HCT116 (cell line): ENCODE measurements around the gene KIRREL3. TPM values are rescaled to one million over a fixed set of nuclear protein-coding genes. Genes with fewer than 3 reads are reported as not detected.

Source experiments
- ATAC-seq: fragments of 200-7000 bp; cut with Tn5 transposase; 2 replicates; pipeline ENCODE4 v1.9.1; 2020; ENCODE audit warnings: mild to moderate bottlenecking, moderate library complexity
- BruUV-seq: library from RNA; stranded (reverse); fragments of 400-500 nt; replicated peaks from 2 replicates; lab custom pipeline; 2021; lab: Mats Ljungman, UMichigan
- CTCF ChIA-PET: fragments of 300-600 bp; sonication (Branson Sonifier 250); formaldehyde crosslinking; loops from one replicate; lab custom pipeline; 2021; ENCODE audit warnings: antibody characterized with exemption; lab: Charles Lee
- POLR2A ChIA-PET: fragments of 300-600, 350-600 bp; sonication (Branson Sonifier 250); formaldehyde crosslinking; loops from one replicate; lab custom pipeline; 2021; ENCODE audit warnings: antibody characterized with exemption; lab: Charles Lee
- RAD21 ChIA-PET, 2 experiments: fragments of 300-600 bp; sonication (Branson Sonifier 250); formaldehyde crosslinking; loops; one replicate each; lab custom pipeline; 2023; ENCODE audit warnings: low total read pairs in 2 of 2; ENCODE audit not compliant: uncharacterized antibody in 2 of 2, unreplicated experiment in 2 of 2, low non-redundant PET in 1 of 2; lab: Charles Lee
- DNase-seq: peaks from one replicate; pipeline ENCODE4 v3.0.0-alpha.2; 2010; ENCODE audit warnings: low read depth, low spot score
- H2AFZ ChIP-seq: fragments of 200-600 bp; shearing (Covaris generic), sonication (generic); 2 replicates; pipeline ENCODE4 v1.6.1; 2017; ENCODE audit warnings: low read depth, mixed run types, mixed read lengths, antibody characterized with exemption, low read length; ENCODE audit not compliant: poor library complexity, severe bottlenecking
- H3K27ac ChIP-seq: 2 replicates; pipeline ENCODE4 v1.5.1; 2012; ENCODE audit warnings: low read depth, low read length
- H3K27me3 ChIP-seq: fragments of 200-600 bp; sonication (generic); 2 replicates; pipeline ENCODE4 v1.6.1; 2016; ENCODE audit warnings: mixed run types, low read length, mixed read lengths; ENCODE audit not compliant: insufficient read depth
- H3K36me3 ChIP-seq, 2 experiments: fragments of 200-500 bp in 1 of 2; fragments of 200-600 bp in 1 of 2; sonication (Bioruptor generic) in 1 of 2; sonication (generic) in 1 of 2; 2 replicates each; pipeline versions ENCODE4 v1.5.1 to v1.6.1; 2014 to 2016; ENCODE audit warnings: low read length in 2 of 2, inconsistent platforms in 1 of 2, mixed read lengths in 1 of 2, mixed run types in 1 of 2; ENCODE audit not compliant: insufficient read depth in 2 of 2, control insufficient read depth in 1 of 2
- H3K4me1 ChIP-seq, 2 experiments: fragments of 200-600 bp in 1 of 2; sonication (generic) in 1 of 2; 2 replicates each; pipeline versions ENCODE4 v1.5.1 to v1.6.1; 2012 to 2017; ENCODE audit warnings: low read length in 2 of 2, inconsistent platforms in 1 of 2, mild to moderate bottlenecking in 1 of 2, mixed read lengths in 1 of 2, mixed run types in 1 of 2, moderate library complexity in 1 of 2; ENCODE audit not compliant: insufficient read depth in 2 of 2, control insufficient read depth in 1 of 2
- H3K4me2 ChIP-seq: fragments of 200-600 bp; sonication (generic); 2 replicates; pipeline ENCODE4 v1.6.1; 2017; ENCODE audit warnings: mixed run types, low read length, mixed read lengths
- H3K4me3 ChIP-seq, 2 experiments: fragments of 200-600 bp in 1 of 2; sonication (generic) in 1 of 2; replicated peaks in 1 of 2; 2 replicates each; pipeline ENCODE4 v1.5.1; 2011 to 2016; ENCODE audit warnings: low read length in 2 of 2, control low read depth in 1 of 2, low read depth in 1 of 2, mild to moderate bottlenecking in 1 of 2, mixed read lengths in 1 of 2, mixed run types in 1 of 2
- H3K79me2 ChIP-seq: fragments of 200-600 bp; sonication (generic); 2 replicates; pipeline ENCODE4 v1.6.1; 2017; ENCODE audit warnings: mild to moderate bottlenecking, mixed run types, low read length, moderate library complexity, mixed read lengths; ENCODE audit not compliant: insufficient read depth
- H3K9ac ChIP-seq: fragments of 200-600 bp; sonication (generic); 2 replicates; pipeline ENCODE4 v1.6.1; 2016; ENCODE audit warnings: low read length, mixed read lengths
- H3K9me2 ChIP-seq: fragments of 200-600 bp; sonication (generic), shearing (Covaris generic); 2 replicates; pipeline ENCODE4 v1.6.1; 2017; ENCODE audit warnings: mixed run types, mild to moderate bottlenecking, moderate library complexity; ENCODE audit not compliant: insufficient read depth
- H3K9me3 ChIP-seq, 2 experiments: fragments of 200-500 bp in 1 of 2; fragments of 200-600 bp in 1 of 2; sonication (Bioruptor generic) in 1 of 2; sonication (generic) in 1 of 2; 2 replicates each; pipeline ENCODE4 v1.6.1; 2014 to 2017; ENCODE audit warnings: low read length in 2 of 2, mixed read lengths in 2 of 2, inconsistent platforms in 1 of 2, low read depth in 1 of 2, mild to moderate bottlenecking in 1 of 2, mixed run types in 1 of 2, moderate library complexity in 1 of 2; ENCODE audit not compliant: control insufficient read depth in 1 of 2, insufficient read depth in 1 of 2
- H4K20me1 ChIP-seq: fragments of 200-600 bp; sonication (generic), shearing (Covaris generic); 2 replicates; pipeline ENCODE4 v1.6.1; 2017; ENCODE audit warnings: mixed run types, mild to moderate bottlenecking, moderate library complexity; ENCODE audit not compliant: insufficient read depth
- CBX3 ChIP-seq: IDR thresholded peaks from 2 replicates; pipeline ENCODE4 v1.6.1; 2012; ENCODE audit warnings: low read depth
- ELF1 ChIP-seq: IDR thresholded peaks from 2 replicates; pipeline ENCODE4 v1.6.1; 2012; ENCODE audit warnings: low read depth, borderline replicate concordance
- EZH2phosphoT487 ChIP-seq: fragments of 200-600 bp; IDR thresholded peaks from 2 replicates; pipeline ENCODE4 v1.6.1; 2018; ENCODE audit warnings: antibody characterized with exemption, borderline replicate concordance
- FOSL1 ChIP-seq: IDR thresholded peaks from 2 replicates; pipeline ENCODE4 v1.6.1; 2012; ENCODE audit warnings: low read depth
- POLR2A ChIP-seq: IDR thresholded peaks from 2 replicates; pipeline ENCODE4 v1.7.0; 2011; ENCODE audit warnings: borderline replicate concordance; ENCODE audit not compliant: insufficient read depth, insufficient read length; ENCODE audit errors: extremely low read depth
- SIN3A ChIP-seq: IDR thresholded peaks from 2 replicates; pipeline ENCODE4 v1.6.1; 2012; ENCODE audit warnings: low read depth
- SP1 ChIP-seq: IDR thresholded peaks from 2 replicates; pipeline ENCODE4 v1.6.1; 2012; ENCODE audit warnings: low read depth
- SRF ChIP-seq: IDR thresholded peaks from 2 replicates; pipeline ENCODE4 v1.6.1; 2012; ENCODE audit warnings: low read depth
- TCF7L2 ChIP-seq: IDR thresholded peaks from 2 replicates; pipeline ENCODE4 v1.7.0; 2011; ENCODE audit warnings: borderline replicate concordance, inconsistent platforms; ENCODE audit not compliant: insufficient read depth, insufficient read length; ENCODE audit errors: extremely low read depth
- ZBTB33 ChIP-seq: IDR thresholded peaks from 2 replicates; pipeline ENCODE4 v1.6.1; 2011; ENCODE audit warnings: mild to moderate bottlenecking, low read length, moderate library complexity; ENCODE audit not compliant: insufficient replicate concordance; ENCODE audit errors: extremely low read depth
- ZFX ChIP-seq: fragments of 450-650 bp; IDR thresholded peaks from 2 replicates; pipeline ENCODE4 v1.6.1; 2017
- ZNF274 ChIP-seq: fragments of 200-500 bp; sonication (Bioruptor generic); IDR thresholded peaks from 2 replicates; pipeline ENCODE4 v1.6.1; 2014; ENCODE audit warnings: mild to moderate bottlenecking, low read depth, low read length, inconsistent platforms
- intact Hi-C: fragments of 100-400 bp; cut with micrococcal nuclease; formaldehyde crosslinking; loops from 2 replicates; pipeline ENCODE4 v1.10.0; 2022
- total RNA-seq: library from RNA; stranded (reverse); gene quantifications from one replicate; pipeline ENCODE4 v1.2.1, GENCODE V29; 2021; ENCODE audit not compliant: unreplicated experiment
- TF ChIP-seq, protein P1 (sequence below): IDR thresholded peaks from 2 replicates; pipeline ENCODE4 v1.6.1; 2012; ENCODE audit warnings: low read depth

KIRREL3 gene
- total RNA-seq, 1 experiment from 2014 or later = not detected

GRCh38 chr11:126880872-126881271, 119.7 kb downstream of the KIRREL3 start (continued):
- TF ChIP-seq, protein P1, sequence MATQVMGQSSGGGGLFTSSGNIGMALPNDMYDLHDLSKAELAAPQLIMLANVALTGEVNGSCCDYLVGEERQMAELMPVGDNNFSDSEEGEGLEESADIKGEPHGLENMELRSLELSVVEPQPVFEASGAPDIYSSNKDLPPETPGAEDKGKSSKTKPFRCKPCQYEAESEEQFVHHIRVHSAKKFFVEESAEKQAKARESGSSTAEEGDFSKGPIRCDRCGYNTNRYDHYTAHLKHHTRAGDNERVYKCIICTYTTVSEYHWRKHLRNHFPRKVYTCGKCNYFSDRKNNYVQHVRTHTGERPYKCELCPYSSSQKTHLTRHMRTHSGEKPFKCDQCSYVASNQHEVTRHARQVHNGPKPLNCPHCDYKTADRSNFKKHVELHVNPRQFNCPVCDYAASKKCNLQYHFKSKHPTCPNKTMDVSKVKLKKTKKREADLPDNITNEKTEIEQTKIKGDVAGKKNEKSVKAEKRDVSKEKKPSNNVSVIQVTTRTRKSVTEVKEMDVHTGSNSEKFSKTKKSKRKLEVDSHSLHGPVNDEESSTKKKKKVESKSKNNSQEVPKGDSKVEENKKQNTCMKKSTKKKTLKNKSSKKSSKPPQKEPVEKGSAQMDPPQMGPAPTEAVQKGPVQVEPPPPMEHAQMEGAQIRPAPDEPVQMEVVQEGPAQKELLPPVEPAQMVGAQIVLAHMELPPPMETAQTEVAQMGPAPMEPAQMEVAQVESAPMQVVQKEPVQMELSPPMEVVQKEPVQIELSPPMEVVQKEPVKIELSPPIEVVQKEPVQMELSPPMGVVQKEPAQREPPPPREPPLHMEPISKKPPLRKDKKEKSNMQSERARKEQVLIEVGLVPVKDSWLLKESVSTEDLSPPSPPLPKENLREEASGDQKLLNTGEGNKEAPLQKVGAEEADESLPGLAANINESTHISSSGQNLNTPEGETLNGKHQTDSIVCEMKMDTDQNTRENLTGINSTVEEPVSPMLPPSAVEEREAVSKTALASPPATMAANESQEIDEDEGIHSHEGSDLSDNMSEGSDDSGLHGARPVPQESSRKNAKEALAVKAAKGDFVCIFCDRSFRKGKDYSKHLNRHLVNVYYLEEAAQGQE = no peak
- TF ChIP-seq ELF1 = no peak
- TF ChIP-seq ZBTB33 = no peak
- no peak for TF ChIP-seq EZH2phosphoT487
- TF ChIP-seq FOSL1 = no peak
- no peak for TF ChIP-seq SIN3A
- no peak for TF ChIP-seq ZNF274
- TF ChIP-seq ZFX = no peak
- TF ChIP-seq TCF7L2 = no peak
- TF ChIP-seq, all 23 proteins: peak for 0

DNA sequence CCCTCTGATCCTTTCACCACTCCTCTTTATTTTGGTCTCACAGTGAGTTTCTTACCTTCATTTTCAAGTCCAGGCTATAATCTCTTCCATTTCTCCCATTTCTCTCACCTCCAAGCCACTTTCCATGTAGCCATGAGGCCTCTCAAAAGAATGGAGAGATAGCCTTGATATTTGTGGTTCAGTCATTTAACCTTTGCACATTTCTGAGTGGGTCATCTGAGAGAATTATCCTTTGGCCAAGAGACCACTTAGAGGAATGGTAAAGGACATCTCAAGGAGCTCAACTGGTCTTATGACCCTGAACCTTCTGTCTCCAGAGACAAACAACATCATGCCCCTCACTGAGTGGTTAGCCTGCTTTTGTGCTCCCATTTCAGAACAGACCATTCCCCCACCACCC, 121.1 kb downstream of the KIRREL3 start:
- H3K4me2 ChIP-seq = no peak overlapping the region
- H3K9me2 ChIP-seq = no peaks in the 10 kb centered on the region
- H3K4me3 ChIP-seq = no peak overlapping the region
- H2AFZ ChIP-seq = no peak overlapping the region
- ChIA-PET CTCF (no interaction called here), RAD21 (no interaction called here), POLR2A (no interaction called here)
- DNase-seq = no peak
- H3K27me3 ChIP-seq = no peaks in the 10 kb centered on the region
- ATAC-seq = no peak
- H3K79me2 ChIP-seq = no peaks in the 10 kb centered on the region
- intact Hi-C loops = no loop called here
- H3K9me3 ChIP-seq = no peaks in the 10 kb centered on the region
- H3K4me1 ChIP-seq = no peaks in the 10 kb centered on the region
- no peak overlapping the region for H3K27ac ChIP-seq
- no peaks in the 10 kb centered on the region for H4K20me1 ChIP-seq
- no peak overlapping the region for H3K9ac ChIP-seq
- H3K36me3 ChIP-seq = no peaks in the 10 kb centered on the region
- no TSS peak for BruUV-seq
- TF ChIP-seq ZNF274 = no peak
- no peak for TF ChIP-seq ZBTB33
- no peak for TF ChIP-seq POLR2A
- TF ChIP-seq ELF1 = no peak
- TF ChIP-seq, protein P1 = no peak
- no peak for TF ChIP-seq SRF
- no peak for TF ChIP-seq TCF7L2
- no peak for TF ChIP-seq CBX3
- no peak for TF ChIP-seq FOSL1
- no peak for TF ChIP-seq EZH2phosphoT487
- no peak for TF ChIP-seq SP1
